Astrocyte (in vitro differentiated cells and primary cell): ENCODE measurements around the gene BANP. TPM values are rescaled to one million over a fixed set of nuclear protein-coding genes. Genes with fewer than 3 reads are reported as not detected.

Experiments used
- DNase-seq: peaks from one replicate; pipeline ENCODE4 v3.0.0-alpha.2; 2010; ENCODE audit warnings: low read depth
- FAIRE-seq: peaks from 2 replicates; lab custom pipeline; 2011; peaks lifted over from hg19 to GRCh38; lab: Jason Lieb, UNC
- H2AFZ ChIP-seq: 2 replicates; pipeline ENCODE4 v1.6.0; 2012; ENCODE audit warnings: low read depth, low read length, inconsistent platforms
- H3K27ac ChIP-seq: 2 replicates; pipeline ENCODE4 v1.5.1; 2011; ENCODE audit warnings: low read depth, low read length, inconsistent platforms
- H3K27me3 ChIP-seq: 2 replicates; pipeline ENCODE4 v1.6.0; 2011; ENCODE audit warnings: low read length, inconsistent platforms; ENCODE audit not compliant: insufficient read depth
- H3K36me3 ChIP-seq: 2 replicates; pipeline ENCODE4 v1.5.1; 2011; ENCODE audit warnings: low read length, inconsistent platforms; ENCODE audit not compliant: insufficient read depth
- H3K4me1 ChIP-seq: 2 replicates; pipeline ENCODE4 v1.5.1; 2011; ENCODE audit warnings: low read length, inconsistent platforms; ENCODE audit not compliant: insufficient read depth
- H3K4me2 ChIP-seq: 2 replicates; pipeline ENCODE4 v1.6.0; 2012; ENCODE audit warnings: low read length, inconsistent platforms
- H3K4me3 ChIP-seq: 2 replicates; pipeline ENCODE4 v1.5.1; 2011; ENCODE audit warnings: low read depth, mild to moderate bottlenecking, low read length, inconsistent platforms; ENCODE audit not compliant: insufficient read depth
- H3K79me2 ChIP-seq: 2 replicates; pipeline ENCODE4 v1.6.0; 2012; ENCODE audit warnings: mild to moderate bottlenecking, low read length, inconsistent platforms; ENCODE audit not compliant: insufficient read depth
- H3K9ac ChIP-seq: 2 replicates; pipeline ENCODE4 v1.6.0; 2012; ENCODE audit warnings: mild to moderate bottlenecking, low read length, inconsistent platforms
- H3K9me3 ChIP-seq: 2 replicates; pipeline ENCODE4 v1.5.1; 2012; ENCODE audit warnings: low read depth, mild to moderate bottlenecking, low read length, inconsistent platforms; ENCODE audit not compliant: insufficient read depth
- H4K20me1 ChIP-seq: 2 replicates; pipeline ENCODE4 v1.6.0; 2012; ENCODE audit warnings: low read length, inconsistent platforms; ENCODE audit not compliant: insufficient read depth
- H3K27ac Mint-ChIP-seq: one replicate; pipeline ENCODE4 v1.8.0; 2021; ENCODE audit warnings: mild to moderate bottlenecking, mixed read lengths; ENCODE audit not compliant: unreplicated experiment
- H3K27me3 Mint-ChIP-seq: one replicate; pipeline ENCODE4 v1.8.0; 2021; ENCODE audit warnings: low read depth, mixed read lengths; ENCODE audit not compliant: unreplicated experiment
- H3K36me3 Mint-ChIP-seq: one replicate; pipeline ENCODE4 v1.8.0; 2021; ENCODE audit warnings: low read depth, mixed read lengths; ENCODE audit not compliant: unreplicated experiment
- H3K4me1 Mint-ChIP-seq: one replicate; pipeline ENCODE4 v1.8.0; 2021; ENCODE audit warnings: low read depth, mixed read lengths; ENCODE audit not compliant: unreplicated experiment
- H3K4me3 Mint-ChIP-seq: one replicate; pipeline ENCODE4 v1.8.0; 2021; ENCODE audit warnings: mild to moderate bottlenecking, moderate library complexity, mixed read lengths; ENCODE audit not compliant: unreplicated experiment
- H3K9me3 Mint-ChIP-seq: one replicate; pipeline ENCODE4 v1.8.0; 2021; ENCODE audit warnings: mild to moderate bottlenecking, mixed read lengths; ENCODE audit not compliant: unreplicated experiment
- CTCF ChIP-seq: IDR thresholded peaks from 2 replicates; pipeline ENCODE4 v1.5.1; 2011; ENCODE audit warnings: low read depth, mild to moderate bottlenecking, inconsistent platforms, low read length, moderate library complexity; ENCODE audit not compliant: insufficient read depth
- EZH2 ChIP-seq: IDR thresholded peaks from 2 replicates; pipeline ENCODE4 v1.6.1; 2012; ENCODE audit warnings: mild to moderate bottlenecking, low read length, inconsistent platforms; ENCODE audit not compliant: insufficient read depth
- total RNA-seq: library from RNA; stranded (reverse); gene quantifications from 2 replicates; pipeline ENCODE4 v1.2.1, GENCODE V29; 2021

BANP gene
- total RNA-seq, 1 donor from 2014 or later = 28.9 TPM

- H3K27ac ChIP-seq = no peak overlapping the region
- no peaks in the 10 kb centered on the region for H3K27me3 ChIP-seq
- no peak for DNase-seq
- H3K27ac Mint-ChIP-seq = no peak overlapping the region
- no peak overlapping the region for H3K9ac ChIP-seq
- TF ChIP-seq CTCF (no peak), EZH2 (no peak)
- no peaks in the 10 kb centered on the region for H3K9me3 Mint-ChIP-seq
- FAIRE-seq = no peak
- H3K27me3 Mint-ChIP-seq = no peaks in the 10 kb centered on the region
- peaks cover 41% of the 10 kb centered on the region for H4K20me1 ChIP-seq
- no peak overlapping the region for H3K4me3 ChIP-seq
- H3K9me3 ChIP-seq = no peaks in the 10 kb centered on the region
- peaks cover 14% of the 10 kb centered on the region for H3K36me3 Mint-ChIP-seq
- H3K4me3 Mint-ChIP-seq = no peak overlapping the region
- H3K4me1 Mint-ChIP-seq = peaks cover 11% of the 10 kb centered on the region
- no peaks in the 10 kb centered on the region for H3K4me1 ChIP-seq
- H3K4me2 ChIP-seq = no peak overlapping the region
- no peak overlapping the region for H2AFZ ChIP-seq
- H3K36me3 ChIP-seq = peaks cover 6% of the 10 kb centered on the region
- H3K79me2 ChIP-seq = peaks cover 10% of the 10 kb centered on the region
Observed at GRCh38 chr16:88005968-88006367, 54.7 kb downstream of the BANP start.

- Histone ChIP-seq H3K27me3 (no peaks in the 10 kb centered on the region), H2AFZ (no peak overlapping the region), H3K4me1 (no peaks in the 10 kb centered on the region), H3K4me3 (no peak overlapping the region), H3K9me3 (no peaks in the 10 kb centered on the region), H3K9ac (no peak overlapping the region), H3K36me3 (peaks cover 6% of the 10 kb centered on the region), H4K20me1 (peaks cover 30% of the 10 kb centered on the region), H3K79me2 (peaks cover 10% of the 10 kb centered on the region), H3K27ac (no peak overlapping the region), H3K4me2 (no peak overlapping the region)
- TF ChIP-seq EZH2 (no peak), CTCF (no peak)
- H3K27ac Mint-ChIP-seq = no peak overlapping the region
- H3K4me1 Mint-ChIP-seq = peaks cover 11% of the 10 kb centered on the region
- DNase-seq (no peak), FAIRE-seq (no peak)
- no peaks in the 10 kb centered on the region for H3K9me3 Mint-ChIP-seq
- H3K27me3 Mint-ChIP-seq = no peaks in the 10 kb centered on the region
- no peak overlapping the region for H3K4me3 Mint-ChIP-seq
- H3K36me3 Mint-ChIP-seq = peaks cover 17% of the 10 kb centered on the region
Observed at GRCh38 chr16:88007321-88007731, 56.1 kb downstream of the BANP start.

- Histone ChIP-seq H3K4me1 (peaks cover 9% of the 10 kb centered on the region), H3K4me2 (no peak overlapping the region), H3K27ac (no peak overlapping the region), H3K4me3 (no peak overlapping the region), H3K36me3 (peaks cover 6% of the 10 kb centered on the region), H3K9me3 (no peaks in the 10 kb centered on the region), H3K9ac (no peak overlapping the region), H3K79me2 (no peaks in the 10 kb centered on the region), H4K20me1 (peaks cover 18% of the 10 kb centered on the region), H2AFZ (no peak overlapping the region), H3K27me3 (no peaks in the 10 kb centered on the region)
- Mint-ChIP-seq H3K4me3 (no peak overlapping the region), H3K4me1 (peaks cover 22% of the 10 kb centered on the region), H3K9me3 (no peaks in the 10 kb centered on the region), H3K27me3 (no peaks in the 10 kb centered on the region), H3K36me3 (peaks cover 19% of the 10 kb centered on the region), H3K27ac (no peak overlapping the region)
- FAIRE-seq (no peak), DNase-seq (no peak)
- no peak for TF ChIP-seq EZH2
- TF ChIP-seq CTCF = no peak
Observed at GRCh38 chr16:88008840-88009239, 57.6 kb downstream of the BANP start.
